Measurements from ENCODE around the gene SAMMSON.

DNA sequence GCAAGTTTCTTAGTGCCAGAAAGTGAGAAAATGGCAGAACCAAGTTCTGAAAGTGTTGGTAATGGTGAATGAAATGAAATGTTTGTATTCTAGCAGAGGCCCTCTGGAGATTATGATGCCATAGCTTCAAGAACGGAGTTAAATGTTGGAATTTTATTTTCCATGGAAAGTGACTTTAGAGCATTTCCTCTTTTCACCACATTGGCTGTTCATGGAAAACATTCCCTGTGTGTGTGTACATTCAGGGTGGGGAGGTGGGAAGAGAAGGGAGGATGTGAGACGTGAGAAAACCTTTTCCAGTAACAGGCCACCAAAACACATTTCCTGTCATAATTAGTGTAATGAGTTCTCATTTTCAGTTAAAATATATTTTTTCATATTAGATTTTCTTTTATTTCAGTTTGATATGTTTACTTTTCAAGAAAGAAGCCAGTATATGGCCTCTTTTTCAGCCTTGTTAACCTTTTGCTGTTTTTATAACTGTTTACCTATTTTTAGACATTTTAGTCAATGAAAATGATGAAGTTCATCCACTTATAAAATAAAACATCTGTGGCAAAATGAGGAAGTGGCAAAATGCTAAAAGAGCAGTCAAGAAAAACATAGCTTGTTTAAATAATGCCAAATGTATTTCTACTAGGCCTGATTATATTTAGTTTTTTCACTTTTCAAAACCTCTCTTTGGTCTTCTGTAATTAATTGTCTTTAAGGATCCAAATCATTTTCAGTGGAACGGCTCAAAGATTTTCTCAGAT is 21.6 kb downstream of the SAMMSON start:
- no peak for TF ChIP-seq POLR2A (IDR thresholded peaks at IDR 0.05; ENCODE audit: low read length)
- no peak for TF ChIP-seq GATA1 (IDR thresholded peaks at IDR 0.05; ENCODE audit: low read depth, low read length)
